ENCODE results near the gene RASAL1.

RASAL1 gene

DNA sequence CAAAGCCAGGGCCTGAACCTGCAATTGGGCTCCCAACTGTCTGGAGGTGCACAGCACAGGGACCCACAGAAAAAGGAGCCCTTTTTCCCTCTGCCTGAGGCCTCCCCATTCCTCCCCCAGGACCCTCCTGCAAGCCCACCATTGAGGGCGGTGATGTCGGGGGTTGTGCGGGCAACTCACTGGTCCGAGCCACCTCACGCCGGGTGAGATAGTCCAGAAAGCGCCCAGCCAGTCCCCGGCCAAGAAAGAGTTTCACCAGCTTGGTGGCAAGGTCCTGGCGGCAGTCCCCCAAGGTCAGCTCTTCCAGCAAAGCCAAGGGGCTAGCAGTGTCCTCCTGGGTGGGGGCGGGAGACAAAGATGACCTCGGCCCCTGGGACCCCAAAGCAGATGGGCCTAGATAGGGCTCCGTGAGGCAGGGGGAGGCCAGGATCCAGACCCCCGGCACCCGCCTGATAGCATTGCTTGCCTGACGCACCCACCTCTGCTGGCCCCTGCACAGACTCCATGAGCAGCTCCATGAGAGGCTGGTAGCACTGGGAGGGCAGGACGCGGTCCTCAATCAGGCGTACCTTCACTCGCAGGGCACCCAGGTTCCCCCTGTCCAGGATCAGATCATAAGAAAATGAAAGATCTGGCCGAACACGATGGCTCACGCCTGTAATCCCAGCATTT is 20.0 kb downstream of the RASAL1 start:
- DNase-seq (ENCODE audit: low spot score): no peak

GRCh38 chr12:113114447-113115178 is 20.9 kb downstream of the RASAL1 start:
- DNase-seq (ENCODE audit: low spot score): no peak

DNA sequence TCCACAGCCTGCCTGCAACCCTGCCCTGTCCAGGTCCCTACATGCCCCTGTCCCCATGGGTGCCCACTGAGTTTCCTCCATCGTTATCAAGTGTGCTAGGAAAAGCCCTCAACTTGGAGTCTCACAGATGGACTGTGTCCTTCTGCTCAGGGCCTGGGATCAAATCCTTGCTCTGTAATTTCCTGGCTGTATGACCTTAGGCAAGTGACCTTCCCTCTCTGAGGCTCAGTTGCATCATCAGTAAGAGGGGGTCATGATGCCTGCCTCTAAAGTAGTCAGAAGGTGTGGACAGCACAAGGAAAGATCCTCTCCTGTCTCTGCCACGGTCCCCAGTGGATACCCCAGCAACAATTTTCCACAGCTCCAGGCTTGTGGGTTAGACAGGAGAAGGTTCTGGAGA is 22.2 kb downstream of the RASAL1 start:
- DNase-seq (ENCODE audit: low spot score): no peak

- DNase-seq (ENCODE audit: low spot score): no peak
These were observed 23.3 kb downstream of the RASAL1 start for GRCh38 chr12:113112043-113112899.

DNA sequence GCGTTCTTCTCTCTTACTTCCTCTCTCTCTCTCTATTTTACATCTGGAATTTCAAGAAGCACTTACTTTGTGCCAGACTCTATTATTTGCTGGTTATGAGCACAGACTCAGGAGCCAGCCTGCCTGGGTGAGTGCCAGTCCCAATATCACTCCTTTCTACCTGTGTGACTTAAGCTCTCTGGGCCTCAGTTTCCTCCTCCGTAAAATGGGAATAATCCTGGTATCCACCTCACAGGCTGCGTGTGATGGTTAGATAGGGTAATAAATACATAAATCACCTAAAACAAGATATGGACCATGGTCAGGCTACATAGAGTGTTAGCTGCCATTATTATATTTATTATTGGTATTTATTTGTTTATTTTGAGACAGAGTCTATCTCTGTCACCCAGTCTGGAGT is 24.3 kb downstream of the RASAL1 start:
- no peak for DNase-seq (ENCODE audit: low spot score)

DNA sequence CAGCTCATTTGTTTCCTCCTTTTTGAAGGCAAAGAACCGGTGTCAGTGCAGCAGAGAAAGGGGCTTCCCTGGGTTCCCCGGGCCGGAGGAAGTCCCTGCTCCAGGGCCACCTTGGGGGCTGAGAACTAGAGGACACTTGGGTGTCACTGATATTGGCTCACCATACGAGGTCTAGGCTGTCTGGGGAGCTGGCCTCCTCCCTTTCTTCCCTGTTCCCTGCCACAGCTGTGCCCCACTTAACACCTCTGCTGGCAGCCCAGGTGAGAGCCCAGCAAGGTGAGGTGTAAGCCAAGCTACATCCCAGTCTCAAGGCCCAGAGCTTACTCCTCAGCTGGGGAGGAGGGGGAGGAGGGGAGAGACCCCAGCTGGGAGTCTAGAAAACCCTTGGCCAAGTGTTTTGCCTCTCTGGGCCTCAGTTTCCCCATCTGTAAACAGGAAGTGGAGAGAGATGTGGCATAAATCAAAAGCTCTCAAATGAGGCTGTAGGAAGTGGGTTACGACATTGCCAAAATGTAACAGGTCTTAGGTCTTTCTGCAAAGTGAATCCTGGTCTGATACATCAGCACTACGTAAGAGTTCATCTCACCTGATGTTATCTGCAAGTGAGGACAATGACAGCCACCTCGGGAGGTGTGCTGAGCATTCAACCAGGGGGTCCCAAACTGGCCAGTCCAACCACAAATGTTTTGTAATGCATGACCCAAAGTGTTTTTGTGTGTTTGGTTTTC is 25.5 kb downstream of the RASAL1 start:
- DNase-seq (ENCODE audit: low spot score): no peak

GRCh38 chr12:113109360-113109759 is 26.2 kb downstream of the RASAL1 start:
- no peak for DNase-seq (ENCODE audit: low spot score)

GRCh38 chr12:113108308-113108707 is 27.3 kb downstream of the RASAL1 start:
- no peak for DNase-seq (ENCODE audit: low spot score)

DNA sequence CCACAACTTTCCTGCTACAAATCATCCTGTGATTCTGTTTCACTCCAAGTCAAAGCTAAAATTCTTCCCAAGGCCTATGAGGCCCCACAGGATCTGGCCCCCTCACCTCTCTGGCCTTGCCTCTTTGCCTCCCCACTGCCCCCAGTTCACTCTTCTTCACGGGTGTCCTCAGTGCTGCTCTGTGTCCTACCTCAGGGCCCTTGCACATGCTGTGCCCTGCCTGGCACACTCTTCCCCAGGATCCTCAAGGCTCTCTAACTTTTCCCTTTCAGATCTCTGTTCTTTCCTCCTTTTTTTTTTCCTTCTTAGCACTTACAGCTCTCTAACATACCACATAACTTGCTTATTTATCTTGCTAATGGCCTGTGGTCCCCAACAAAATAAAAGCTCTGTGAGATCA is 29.2 kb downstream of the RASAL1 start:
- DNase-seq (ENCODE audit: low spot score): no peak

GRCh38 chr12:113105606-113106271 is 29.8 kb downstream of the RASAL1 start:
- no peak for DNase-seq (ENCODE audit: low spot score)

- no peak for DNase-seq (ENCODE audit: low spot score)
These were observed 30.5 kb downstream of the RASAL1 start for GRCh38 chr12:113104953-113105510.

- no peak for DNase-seq (ENCODE audit: low spot score)
These were observed 31.7 kb downstream of the RASAL1 start for GRCh38 chr12:113103756-113104450.

DNA sequence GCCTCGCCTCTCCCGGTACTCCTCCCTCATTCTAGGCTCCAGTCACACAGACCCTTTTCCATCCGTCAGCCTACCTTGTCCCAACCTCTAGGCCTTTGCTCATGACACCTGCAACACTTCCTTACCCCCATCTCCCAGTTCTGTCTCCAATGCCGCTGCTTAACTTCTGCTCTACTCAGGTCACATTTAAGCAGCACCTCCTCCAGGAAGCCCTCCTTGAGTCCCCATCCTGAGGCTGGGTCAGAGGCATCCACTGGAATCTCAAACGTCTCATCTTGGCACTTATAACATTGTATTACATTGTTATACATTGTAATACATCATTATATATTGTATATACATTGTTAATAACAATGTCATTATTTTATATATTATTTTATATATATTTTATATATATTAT is 32.8 kb downstream of the RASAL1 start:
- no peak for DNase-seq (ENCODE audit: low spot score)

- no peak for DNase-seq (ENCODE audit: low spot score)
These were observed 33.8 kb downstream of the RASAL1 start for GRCh38 chr12:113101751-113102150.

- DNase-seq (ENCODE audit: low spot score): no peak
These were observed 35.8 kb downstream of the RASAL1 start for GRCh38 chr12:113099764-113100163.

GRCh38 chr12:113099364-113099763 is 36.2 kb downstream of the RASAL1 start:
- no peak for DNase-seq (ENCODE audit: low spot score)

- DNase-seq (ENCODE audit: low spot score): no peak
These were observed 37.0 kb downstream of the RASAL1 start for GRCh38 chr12:113098441-113099028.

DNA sequence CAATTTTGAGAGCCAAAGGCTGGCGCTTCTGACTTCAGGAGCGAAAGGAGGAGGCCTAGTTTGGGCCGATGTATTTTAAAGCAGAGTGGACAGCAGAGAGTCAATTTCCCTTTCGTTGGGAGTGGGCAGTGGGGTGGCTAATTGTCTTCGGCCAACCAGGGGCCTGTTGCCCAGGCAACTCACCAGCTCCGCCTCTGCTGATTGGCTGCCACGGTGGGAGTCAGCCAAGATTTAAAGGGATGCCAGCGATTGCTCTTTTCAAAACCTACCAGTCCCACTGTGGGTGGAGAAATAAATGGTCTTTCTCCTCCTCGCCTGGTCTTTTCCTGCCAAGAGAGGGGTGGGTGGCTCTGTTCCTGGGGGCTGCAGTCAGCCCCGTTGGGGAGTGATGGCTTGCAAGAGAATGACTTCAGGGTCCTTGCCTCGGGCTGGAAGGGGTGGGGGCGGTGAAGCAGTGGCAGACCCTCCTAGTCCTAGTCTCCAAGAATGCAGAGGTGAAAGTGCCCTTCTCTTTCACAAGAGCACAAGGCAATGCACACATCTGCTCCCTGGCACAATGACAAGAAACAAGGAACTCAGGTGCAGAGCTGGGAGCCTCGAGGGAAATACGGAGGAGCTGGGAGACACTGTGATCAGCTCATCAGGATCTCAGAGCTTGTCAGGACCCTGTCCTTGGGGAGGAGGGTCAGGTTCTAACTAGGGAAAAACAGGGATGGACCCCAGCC is 37.7 kb downstream of the RASAL1 start:
- no peak for DNase-seq (ENCODE audit: low spot score)

- DNase-seq (ENCODE audit: low spot score): no peak
These were observed 38.7 kb downstream of the RASAL1 start for GRCh38 chr12:113096675-113097461.

All from hematopoietic multipotent progenitor cell treated with erythropoietin and hydrocortisone succinate and interleukin-3 and kit ligand, for 17 days (in vitro differentiated cells).